ENCODE data around the gene HBE1.
"Not testable (repeated sequence)": the region's sequence is repeated elsewhere in the genome, so short reads cannot be mapped to it uniquely, and the experiment has no call there.

HBE1 gene

DNA sequence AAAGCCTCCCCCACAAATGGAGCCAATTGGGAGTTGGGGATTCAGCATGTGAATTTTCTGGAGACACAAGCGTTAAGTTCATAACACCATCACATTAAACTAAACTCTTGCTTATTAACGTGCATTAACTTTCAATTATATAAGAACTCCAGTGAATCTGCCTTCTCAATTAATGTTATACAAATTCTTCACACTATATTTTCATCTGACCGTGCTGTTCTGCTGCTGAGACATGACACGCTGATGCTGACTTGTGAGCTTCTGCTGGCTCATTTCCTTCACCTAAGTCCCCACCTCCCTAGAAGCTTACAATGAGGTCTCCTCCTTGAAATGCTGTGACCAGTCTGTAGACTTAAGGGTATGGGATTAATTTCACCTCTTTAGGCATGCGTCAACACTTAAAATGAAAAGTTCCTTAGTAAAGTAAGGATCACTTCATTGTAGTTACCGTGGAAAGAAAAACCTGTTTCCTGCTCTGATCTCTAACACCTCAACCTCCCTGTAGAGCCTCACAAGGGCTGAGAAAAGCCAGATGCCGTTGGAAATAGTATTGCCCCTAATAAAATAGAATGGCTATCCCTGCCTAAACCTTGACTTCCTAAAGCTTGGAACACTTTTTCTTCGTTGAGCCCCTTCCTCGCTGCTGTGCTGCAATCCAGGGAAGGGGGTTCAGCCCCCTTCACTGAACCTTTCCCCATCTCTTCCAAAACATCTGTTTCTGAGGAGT lies 17.4 kb downstream of the HBE1 start:
- no peak for DNase-seq

DNA sequence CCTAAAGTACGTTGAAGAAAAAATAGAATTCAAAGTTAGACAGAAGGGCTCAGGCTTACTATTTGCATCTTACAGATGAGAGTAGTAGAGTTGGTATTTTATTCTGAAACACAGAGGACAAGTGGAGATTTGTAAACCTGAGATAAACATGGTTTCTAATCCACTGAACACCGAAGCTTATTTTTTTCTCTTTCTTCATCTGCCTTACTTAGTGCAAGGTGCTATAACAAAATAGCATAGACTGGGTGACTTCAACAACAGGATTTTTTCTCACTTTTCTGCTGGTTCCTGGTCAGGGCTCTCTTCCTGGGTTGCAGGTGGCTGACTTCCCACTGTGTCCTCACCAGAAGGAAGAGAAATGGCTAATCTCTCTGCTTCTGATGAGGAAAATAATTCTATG lies 18.0 kb downstream of the HBE1 start:
- DNase-seq: no peak

DNA sequence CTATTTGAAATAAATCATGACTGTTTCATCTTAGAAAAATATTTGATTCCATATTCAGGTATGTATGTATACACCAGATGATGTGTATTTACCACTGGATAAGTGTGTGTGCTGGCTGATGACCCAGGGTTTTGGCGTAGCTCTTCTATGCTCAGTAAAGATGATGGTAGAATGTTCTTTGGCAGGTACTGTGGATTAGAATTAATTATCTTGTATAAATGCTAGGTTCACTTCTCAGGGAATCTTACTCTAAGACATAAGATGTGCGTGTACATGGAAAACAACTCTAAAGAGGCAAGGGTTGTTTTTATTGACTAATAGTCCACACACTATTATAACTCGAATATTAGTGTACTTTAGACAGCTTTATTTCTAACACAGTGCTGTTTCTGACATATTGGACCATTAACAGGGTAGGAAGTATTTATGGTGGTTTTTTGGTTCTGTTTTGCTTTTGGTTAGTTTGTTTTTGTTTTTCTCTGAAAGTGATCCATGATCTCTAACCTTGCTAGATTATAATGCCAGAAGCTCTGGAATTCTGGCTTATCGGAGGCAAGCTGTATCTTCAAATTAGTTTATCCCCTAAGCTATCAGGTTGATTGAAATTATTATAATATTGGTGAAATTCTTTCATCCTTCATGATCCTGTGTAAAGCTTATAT lies 19.1 kb downstream of the HBE1 start:
- DNase-seq: no peak

DNA sequence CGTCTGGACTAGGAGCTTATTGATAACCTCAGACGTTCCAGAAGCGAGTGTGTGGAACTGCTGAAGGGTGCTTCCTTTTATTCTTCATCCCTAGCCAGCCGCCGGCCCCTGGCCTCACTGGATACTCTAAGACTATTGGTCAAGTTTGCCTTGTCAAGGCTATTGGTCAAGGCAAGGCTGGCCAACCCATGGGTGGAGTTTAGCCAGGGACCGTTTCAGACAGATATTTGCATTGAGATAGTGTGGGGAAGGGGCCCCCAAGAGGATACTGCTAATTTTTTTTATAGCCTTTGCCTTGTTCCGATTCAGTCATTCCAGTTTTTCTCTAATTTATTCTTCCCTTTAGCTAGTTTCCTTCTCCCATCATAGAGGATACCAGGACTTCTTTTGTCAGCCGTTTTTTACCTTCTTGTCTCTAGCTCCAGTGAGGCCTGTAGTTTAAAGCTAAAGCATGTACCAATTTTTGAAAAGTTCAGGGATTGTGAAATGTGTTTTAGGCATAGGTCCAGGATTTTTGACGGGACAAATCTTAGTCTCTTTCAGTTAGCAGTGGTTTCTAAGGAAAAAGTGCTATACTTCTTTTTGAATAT lies 19.8 kb downstream of the HBE1 start, which contains the start of gene HBG1:
HBG1 (minus strand) TSS at position 51 of the 590 bp plus-strand sequence. CDS start 53 bp downstream, outside the sequence.
- DNase-seq: not testable (repeated sequence)

DNA sequence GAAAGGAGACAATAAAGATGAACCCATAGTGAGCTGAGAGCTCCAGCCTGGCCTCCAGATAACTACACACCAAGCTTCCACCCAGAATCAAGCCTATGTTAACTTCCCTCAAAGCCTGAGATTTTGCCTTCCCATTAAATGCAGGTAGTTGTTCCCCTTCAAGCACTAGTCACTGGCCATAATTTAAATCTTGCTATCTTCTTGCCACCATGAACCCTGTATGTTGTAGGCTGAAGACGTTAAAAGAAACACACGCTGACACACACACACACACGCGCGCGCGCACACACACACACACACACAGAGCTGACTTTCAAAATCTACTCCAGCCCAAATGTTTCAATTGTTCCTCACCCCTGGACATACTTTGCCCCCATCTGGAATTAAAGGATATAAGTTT lies 21.2 kb downstream of the HBE1 start:
- not testable (repeated sequence) for DNase-seq

DNA sequence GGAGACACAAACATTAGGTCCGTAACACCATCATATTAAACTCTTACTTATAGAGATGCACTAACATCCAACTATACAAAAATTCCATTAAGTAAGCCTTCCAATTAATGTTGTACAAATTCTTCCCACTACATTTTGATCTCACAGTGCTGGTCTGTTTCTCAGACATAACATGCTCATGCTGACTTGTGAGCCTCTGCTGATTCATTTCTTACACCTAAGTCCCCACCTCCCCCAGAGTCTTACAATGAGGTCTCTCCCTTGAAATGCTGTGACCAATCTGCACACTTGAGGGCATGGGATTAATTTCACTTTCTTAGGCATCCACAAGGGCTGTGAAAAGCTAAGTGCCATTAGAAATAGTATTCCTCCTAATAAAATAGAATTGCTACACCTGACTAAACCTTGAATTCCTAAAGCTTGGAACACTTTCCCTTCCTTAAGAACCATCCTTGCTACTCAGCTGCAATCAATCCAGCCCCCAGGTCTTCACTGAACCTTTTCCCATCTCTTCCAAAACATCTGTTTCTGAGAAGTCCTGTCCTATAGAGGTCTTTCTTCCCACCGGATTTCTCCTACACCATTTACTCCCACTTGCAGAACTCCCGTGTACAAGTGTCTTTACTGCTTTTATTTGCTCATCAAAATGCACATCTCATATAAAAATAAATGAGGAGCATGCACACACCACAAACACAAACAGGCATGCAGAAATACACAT lies 22.1 kb downstream of the HBE1 start:
- no peak for DNase-seq

DNA sequence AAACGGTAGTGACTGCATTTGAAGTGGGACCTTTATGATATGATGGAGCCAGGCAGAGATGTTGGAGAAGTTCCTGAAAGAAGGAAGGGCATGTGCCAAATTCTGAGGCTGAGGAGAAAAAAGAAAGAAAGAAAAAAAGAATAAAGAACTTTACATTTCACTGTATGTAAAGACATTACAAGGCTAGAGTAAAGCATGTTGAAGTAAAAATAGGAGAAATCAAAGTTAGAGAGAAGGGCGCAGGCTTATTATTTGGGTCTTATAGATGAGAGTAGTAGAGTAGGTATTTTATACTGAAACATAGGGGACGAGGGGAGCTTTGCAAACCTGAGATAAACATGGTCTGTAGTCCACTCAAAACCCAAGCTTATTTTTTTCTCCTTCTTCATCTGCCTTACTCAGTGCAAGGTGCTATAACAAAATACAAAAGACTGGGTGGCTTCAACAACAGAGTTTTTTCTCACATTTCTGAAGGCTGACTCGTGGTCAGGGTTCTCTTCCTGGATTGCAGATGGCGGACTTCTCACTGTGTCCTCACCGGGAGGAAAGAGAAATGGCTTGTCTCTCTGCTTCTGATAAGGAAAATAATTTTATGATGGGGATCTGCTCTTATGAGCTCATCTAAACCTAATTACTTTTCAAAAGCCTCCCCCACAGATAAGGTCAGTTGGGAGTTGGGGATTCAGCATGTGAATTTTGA lies 22.8 kb downstream of the HBE1 start:
- DNase-seq: no peak

DNA sequence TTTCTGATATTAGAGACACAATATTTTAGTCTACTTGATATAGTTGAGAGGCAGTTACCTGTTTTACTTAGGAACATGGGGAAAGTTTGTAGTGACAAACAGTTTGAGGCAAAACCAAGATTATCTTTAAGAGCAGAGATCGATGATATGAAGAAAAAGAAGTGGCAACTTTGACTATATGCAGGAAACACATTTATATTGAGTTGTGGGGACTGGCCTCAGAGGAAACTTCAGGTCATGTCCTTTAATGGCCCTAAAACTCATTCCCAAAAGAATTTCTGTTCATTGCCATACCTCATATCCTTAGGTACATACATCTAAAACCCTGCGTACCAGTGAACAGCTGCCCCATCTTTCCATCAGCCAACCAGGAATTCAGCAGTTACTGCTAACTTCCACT lies 24.6 kb downstream of the HBE1 start:
- no peak for DNase-seq

DNA sequence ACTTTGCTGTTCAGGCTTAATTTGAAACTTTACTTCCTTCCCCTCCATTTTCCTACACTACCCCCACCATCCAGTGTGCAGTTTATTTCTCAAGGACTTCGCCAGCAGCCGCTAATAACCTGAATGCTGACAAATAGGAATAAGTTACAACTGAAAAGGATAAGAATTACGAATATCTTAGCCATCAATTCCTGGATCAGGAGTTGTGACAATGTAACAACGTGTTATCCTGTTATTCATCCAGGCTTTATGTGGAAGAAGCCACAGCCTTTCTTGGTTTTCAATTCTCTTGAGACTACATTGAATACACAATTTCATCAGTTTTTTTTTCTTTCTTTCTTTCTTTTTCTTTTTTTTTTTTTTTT lies 25.9 kb downstream of the HBE1 start:
- DNase-seq: no peak

DNA sequence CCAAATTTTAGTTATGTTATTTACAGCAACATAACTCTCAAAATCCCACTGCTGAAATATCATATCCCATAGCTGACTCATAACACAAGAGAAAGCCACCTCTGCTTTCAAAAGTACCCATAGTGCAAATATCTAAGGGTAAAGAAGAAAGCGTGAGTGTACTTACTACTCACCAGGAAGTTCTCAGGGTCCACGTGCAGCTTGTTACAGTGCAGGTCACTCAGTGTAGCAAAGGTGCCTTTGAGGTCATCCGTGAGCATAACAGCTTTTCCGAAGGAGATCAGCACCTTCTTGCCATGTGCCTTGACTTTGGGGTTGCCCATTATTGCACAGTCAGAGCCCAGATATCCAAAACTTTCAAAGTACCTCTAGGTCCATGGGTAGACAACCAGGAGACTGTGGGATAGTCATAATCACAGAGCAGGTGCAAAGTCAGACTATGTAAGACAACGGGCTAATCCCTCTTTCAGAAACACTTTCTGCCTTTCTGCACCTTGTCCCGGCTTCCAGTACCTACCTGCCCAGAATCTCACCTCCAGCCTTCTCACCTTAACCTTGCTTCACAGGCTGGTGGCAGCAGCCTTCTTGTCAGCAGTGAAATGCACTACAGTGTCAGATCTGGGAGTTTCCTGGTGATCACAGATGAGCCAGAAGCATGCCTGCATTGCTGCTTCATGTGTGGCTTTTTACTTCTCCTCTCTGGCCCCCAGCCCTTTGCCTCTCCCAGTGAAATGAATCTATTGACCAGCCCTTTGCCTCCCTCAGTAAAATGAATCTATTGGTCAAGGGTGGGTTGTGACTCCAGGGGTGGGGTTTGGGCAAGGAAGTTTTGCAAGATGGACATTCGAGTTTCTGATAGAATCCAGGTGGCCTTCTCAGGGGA lies 26.6 kb downstream of the HBE1 start:
- no peak for DNase-seq

DNA sequence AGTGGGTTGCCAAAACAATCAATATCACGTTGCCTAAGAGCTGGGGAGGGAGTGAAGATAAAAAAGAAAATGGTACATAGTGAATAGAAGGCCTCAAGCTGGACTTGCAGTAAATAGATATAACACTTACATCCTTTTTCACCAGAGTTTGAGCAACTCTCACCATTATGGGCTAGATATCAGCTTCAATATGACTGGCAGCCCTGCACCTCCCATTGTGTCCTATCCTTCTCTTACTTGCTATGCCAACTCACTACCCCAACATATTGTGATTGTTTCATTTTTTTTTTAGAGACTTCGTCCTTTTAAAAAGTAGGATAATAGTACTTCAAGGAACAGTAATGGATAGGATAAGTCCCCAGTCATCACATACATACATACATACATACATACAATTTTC lies 27.5 kb downstream of the HBE1 start:
- DNase-seq: no peak

DNA sequence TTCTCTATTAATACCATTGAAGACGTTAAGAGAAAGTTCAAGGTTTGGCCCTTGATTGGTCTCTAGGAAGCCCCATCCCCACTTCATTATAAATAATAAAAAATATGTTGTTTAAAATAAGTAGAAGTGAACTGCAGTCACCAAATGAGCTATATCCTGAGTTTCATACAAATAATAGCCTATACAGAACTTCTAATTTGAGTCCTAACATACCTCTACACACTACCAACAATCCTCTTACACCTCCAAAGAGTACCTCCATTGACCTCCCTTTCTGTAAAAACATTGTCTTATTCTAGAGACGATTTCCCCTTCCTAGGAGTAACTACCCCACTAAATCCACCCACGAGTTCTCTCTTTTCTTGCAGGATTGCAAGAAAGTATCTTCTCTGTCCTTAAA lies 28.3 kb downstream of the HBE1 start:
- no peak for DNase-seq

DNA sequence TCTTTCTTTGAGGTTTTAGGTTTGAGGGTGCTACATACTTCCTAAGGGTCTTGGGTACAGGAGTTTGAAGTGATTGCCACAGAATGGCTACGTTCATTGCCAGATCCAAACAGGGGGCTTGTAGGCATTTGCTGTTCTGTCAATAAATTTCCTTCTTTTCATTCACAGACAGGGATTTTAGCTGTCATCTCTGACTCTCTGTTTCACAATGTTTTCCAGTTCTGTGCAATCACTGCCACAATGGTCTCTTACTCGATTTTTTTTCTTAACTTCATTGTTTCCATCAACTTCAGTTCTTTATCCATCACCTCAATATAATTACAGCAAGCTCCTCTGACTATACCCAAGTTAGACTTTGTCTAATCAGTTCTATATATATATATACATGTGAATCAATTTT lies 29.3 kb downstream of the HBE1 start:
- no peak for DNase-seq

DNA sequence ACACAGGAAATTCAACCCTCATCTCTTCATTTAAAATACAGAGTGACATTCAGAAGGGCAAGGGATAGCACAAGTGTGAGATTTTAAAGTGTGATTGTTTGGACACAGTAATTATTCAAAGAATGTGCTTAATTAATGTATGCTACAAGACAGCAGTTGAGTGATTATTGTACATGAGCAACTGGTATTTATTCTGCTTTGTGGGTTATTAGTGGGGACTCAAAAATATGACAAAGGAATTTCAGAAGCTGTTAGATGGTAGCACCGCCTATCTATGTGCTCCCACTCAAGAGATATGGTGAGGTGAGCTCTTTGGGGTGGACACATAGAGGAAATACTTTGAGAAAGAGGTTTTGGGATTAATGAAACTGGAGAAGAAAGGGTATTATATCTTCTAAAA lies 29.7 kb downstream of the HBE1 start:
- no peak for DNase-seq

DNA sequence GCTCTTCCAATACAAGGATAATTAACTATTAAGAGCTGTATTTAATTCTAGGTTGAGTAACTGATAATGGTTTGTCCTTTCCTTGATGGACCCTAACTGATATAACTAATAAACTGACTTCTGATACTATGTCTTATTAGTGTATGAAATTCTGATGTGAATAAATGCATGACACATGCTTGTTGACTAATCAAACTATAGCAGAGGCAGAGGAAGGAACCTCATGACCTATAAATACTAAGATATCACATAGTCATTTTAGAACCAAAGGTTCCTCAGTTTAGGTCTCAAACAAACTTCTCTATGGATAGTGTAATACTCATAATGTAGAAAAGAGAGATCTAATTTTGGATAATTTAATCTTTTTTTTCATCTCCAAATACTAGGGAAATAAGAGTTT lies 30.7 kb downstream of the HBE1 start:
- no peak for DNase-seq

DNA sequence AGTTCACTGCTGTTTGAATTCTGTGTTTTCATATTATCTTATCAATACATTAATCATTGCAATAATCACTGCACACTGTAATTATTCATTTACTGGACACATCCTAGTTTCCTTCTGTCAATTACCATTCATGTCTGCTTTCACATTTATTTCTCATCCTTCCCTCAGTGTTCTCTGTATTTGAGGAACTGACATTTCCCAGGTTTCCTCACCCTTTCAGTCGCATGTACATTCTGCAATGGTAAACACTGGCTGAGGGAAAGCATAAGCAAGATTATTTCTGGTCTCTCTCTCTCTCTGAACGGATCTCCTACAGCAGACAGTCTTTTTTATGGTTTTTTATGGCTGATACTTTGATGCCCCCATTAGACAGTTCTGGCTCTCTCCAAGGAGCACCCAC lies 31.3 kb downstream of the HBE1 start:
- DNase-seq: no peak

DNA sequence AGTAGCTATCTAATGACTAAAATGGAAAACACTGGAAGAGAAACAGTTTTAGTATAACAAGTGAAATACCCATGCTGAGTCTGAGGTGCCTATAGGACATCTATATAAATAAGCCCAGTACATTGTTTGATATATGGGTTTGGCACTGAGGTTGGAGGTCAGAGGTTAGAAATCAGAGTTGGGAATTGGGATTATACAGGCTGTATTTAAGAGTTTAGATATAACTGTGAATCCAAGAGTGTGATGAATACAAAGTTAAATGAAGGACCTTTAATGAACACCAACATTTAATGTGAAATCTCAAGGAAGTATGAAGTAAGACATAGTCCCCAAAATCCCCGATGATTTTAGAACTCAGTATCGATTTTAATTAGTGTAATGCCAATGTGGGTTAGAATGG lies 32.3 kb downstream of the HBE1 start:
- no peak for DNase-seq

DNA sequence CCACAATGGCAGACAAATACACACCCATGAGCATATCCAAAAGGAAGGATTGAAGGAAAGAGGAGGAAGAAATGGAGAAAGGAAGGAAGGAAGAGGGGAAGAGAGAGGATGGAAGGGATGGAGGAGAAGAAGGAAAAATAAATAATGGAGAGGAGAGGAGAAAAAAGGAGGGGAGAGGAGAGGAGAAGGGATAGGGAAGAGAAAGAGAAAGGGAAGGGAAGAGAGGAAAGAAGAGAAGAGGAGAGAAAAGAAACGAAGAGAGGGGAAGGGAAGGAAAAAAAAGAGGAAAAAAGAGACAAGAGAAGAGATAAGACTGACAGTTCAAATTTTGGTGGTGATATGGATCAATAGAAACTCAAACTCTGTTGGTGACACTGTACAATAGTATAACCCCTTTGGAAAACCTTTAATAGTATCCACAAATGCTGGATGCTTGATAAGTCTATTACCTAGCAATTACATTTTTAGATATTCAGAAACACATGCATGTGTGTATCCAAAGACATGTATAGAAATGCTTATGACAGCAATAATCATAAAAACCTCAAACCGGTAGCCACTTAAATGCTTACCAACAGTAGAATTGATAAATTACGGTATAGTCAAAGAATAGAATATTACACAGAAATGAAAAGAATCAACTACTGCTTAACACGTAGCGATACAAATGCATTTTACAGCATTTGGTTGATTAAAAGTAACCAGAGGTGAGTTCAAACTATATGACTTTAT lies 34.2 kb downstream of the HBE1 start:
- DNase-seq: no peak

DNA sequence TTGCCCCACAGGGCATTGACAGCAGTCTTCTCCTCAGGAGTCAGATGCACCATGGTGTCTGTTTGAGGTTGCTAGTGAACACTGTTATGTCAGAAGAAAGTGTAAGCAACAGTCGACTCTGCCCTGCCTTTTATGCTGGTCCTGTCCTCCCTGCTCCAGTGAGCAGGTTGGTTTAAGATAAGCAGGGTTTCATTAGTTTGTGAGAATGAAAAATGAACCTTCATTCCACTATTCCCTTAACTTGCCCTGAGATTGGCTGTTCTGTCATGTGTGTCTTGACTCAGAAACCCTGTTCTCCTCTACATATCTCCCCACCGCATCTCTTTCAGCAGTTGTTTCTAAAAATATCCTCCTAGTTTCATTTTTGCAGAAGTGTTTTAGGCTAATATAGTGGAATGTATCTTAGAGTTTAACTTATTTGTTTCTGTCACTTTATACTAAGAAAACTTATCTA lies 35.3 kb downstream of the HBE1 start, which contains the start of gene HBD:
HBD (minus strand) TSS at position 103 of the 454 bp plus-strand sequence; CDS start at position 53, 50 bp downstream.
- no peak for DNase-seq

DNA sequence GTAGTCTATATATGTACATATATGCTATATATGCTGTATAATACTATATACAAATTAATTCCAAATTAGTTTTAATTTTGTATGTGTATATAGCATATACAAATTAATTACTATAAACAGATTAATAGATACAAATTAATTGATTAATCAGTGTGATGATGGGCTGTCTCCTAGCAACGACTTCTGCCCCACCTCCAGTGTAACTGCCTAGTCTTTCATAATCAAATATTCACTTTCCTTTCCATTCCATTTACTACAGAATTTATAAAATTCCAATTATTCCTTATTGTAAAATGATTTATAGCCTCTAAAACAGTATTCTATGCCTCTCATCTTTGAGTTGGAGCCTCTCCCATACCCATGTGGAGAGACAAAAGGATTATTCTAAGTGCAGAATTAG lies 36.4 kb downstream of the HBE1 start:
- no peak for DNase-seq

DNA sequence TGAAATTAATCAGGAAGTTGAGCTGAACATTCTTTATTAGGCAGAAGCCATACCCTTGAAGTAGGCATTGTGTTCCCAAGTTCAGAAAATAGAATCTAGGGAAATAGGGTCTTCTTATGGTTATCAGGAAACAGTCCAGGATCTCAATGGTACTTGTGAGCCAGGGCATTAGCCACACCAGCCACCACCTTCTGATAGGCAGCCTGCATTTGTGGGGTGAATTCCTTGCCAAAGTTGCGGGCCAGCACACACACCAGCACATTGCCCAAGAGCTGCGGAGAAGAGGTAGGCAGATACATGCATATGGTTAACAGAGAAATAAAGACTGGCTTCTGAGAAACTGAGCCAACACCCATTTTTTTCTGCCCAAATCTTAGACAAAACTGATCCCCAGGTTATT lies 36.9 kb downstream of the HBE1 start:
- DNase-seq: no peak

Data from activated CD4-positive, alpha-beta T cell treated with anti-CD3 and anti-CD28 coated beads for 1 hour (primary cell).